ENCODE measurements around the gene SLC11A2.
"Not testable (repeated sequence)": the region's sequence is repeated elsewhere in the genome, so short reads cannot be mapped to it uniquely, and the experiment has no call there.

SLC11A2 gene

GRCh38 chr12:50936821-50937530 lies 89.2 kb downstream of the SLC11A2 start:
- peak; percentile 2 for DNase-seq

- no peak for DNase-seq
Measured at GRCh38 chr12:50934981-50935807, 91.0 kb downstream of the SLC11A2 start.

- DNase-seq: peak; percentile 31
Measured at GRCh38 chr12:50934371-50934851, 91.8 kb downstream of the SLC11A2 start.

GRCh38 chr12:50933459-50934124 lies 92.6 kb downstream of the SLC11A2 start:
- no peak for DNase-seq

GRCh38 chr12:50932787-50933280 lies 93.3 kb downstream of the SLC11A2 start:
- DNase-seq: no peak

GRCh38 chr12:50930477-50930876 lies 95.7 kb downstream of the SLC11A2 start:
- DNase-seq: not testable (repeated sequence)

- DNase-seq: no peak
Measured at GRCh38 chr12:50929831-50930230, 96.4 kb downstream of the SLC11A2 start.

All from GDM1 (cell line).